DOHH2 (cell line): Measurements from ENCODE around the gene AGRN.

Experiments used
- H3F3A ChIP-seq: fragments of 200-600 bp; sonication (generic), shearing (Covaris generic); 2 replicates; pipeline ENCODE4 v1.6.0; 2016; ENCODE audit warnings: antibody characterized with exemption, mild to moderate bottlenecking; ENCODE audit not compliant: control insufficient read depth, insufficient read depth
- H3K27ac ChIP-seq: fragments of 200-600 bp; sonication (generic); 2 replicates; pipeline ENCODE4 v1.5.1; 2014; ENCODE audit warnings: low read depth, mild to moderate bottlenecking, low read length, moderate library complexity
- H3K27me3 ChIP-seq: fragments of 200-600 bp; sonication (generic); 2 replicates; pipeline ENCODE4 v1.6.1; 2014; ENCODE audit warnings: mild to moderate bottlenecking, low read length, mixed read lengths; ENCODE audit not compliant: control insufficient read depth
- H3K36me3 ChIP-seq: fragments of 200-600 bp; sonication (generic); 2 replicates; pipeline ENCODE4 v1.6.1; 2014; ENCODE audit warnings: mild to moderate bottlenecking, low read length, moderate library complexity, mixed read lengths; ENCODE audit not compliant: control insufficient read depth
- H3K4me1 ChIP-seq: fragments of 200-600 bp; sonication (generic); 2 replicates; pipeline ENCODE4 v1.6.1; 2014; ENCODE audit warnings: mild to moderate bottlenecking, low read length, mixed read lengths; ENCODE audit not compliant: control insufficient read depth
- H3K4me2 ChIP-seq: fragments of 200-600 bp; sonication (generic); 2 replicates; pipeline ENCODE4 v1.6.0; 2014; ENCODE audit warnings: mild to moderate bottlenecking, low read length, moderate library complexity
- H3K4me3 ChIP-seq: fragments of 200-600 bp; sonication (generic); 2 replicates; pipeline ENCODE4 v1.5.1; 2014; ENCODE audit warnings: mild to moderate bottlenecking, low read length, mixed read lengths
- H3K79me2 ChIP-seq: fragments of 200-600 bp; sonication (generic); 2 replicates; pipeline ENCODE4 v1.6.1; 2014; ENCODE audit warnings: mild to moderate bottlenecking, low read length, mixed read lengths; ENCODE audit not compliant: control insufficient read depth
- H3K9me2 ChIP-seq: fragments of 200-600 bp; sonication (generic); replicated peaks from 2 replicates; pipeline ENCODE4 v1.6.1; 2014; ENCODE audit warnings: mild to moderate bottlenecking, low read length, mixed read lengths; ENCODE audit not compliant: control insufficient read depth
- H3K9me3 ChIP-seq: fragments of 200-600 bp; sonication (generic); 2 replicates; pipeline ENCODE4 v1.6.1; 2014; ENCODE audit warnings: antibody characterized with exemption, low read length, mixed read lengths; ENCODE audit not compliant: control insufficient read depth, insufficient read depth
- H4K20me1 ChIP-seq: fragments of 200-600 bp; sonication (generic); 2 replicates; pipeline ENCODE4 v1.6.0; 2014; ENCODE audit warnings: low read depth, mild to moderate bottlenecking, antibody characterized with exemption, low read length, moderate library complexity; ENCODE audit not compliant: control insufficient read depth, insufficient read depth
- EZH2phosphoT487 ChIP-seq: fragments of 200-600 bp; sonication (generic); IDR thresholded peaks from 2 replicates; pipeline ENCODE4 v1.6.1; 2017; ENCODE audit warnings: borderline replicate concordance, mild to moderate bottlenecking, antibody characterized with exemption, low read length, moderate library complexity, mixed read lengths
- TF ChIP-seq, protein P1 (sequence below): fragments of 200-600 bp; sonication (generic); IDR thresholded peaks from one replicate; pipeline ENCODE4 v1.5.1; 2014; ENCODE audit warnings: antibody characterized with exemption, mild to moderate bottlenecking, low read depth, low read length; ENCODE audit not compliant: poor library complexity, severe bottlenecking

The AGRN gene

DNA sequence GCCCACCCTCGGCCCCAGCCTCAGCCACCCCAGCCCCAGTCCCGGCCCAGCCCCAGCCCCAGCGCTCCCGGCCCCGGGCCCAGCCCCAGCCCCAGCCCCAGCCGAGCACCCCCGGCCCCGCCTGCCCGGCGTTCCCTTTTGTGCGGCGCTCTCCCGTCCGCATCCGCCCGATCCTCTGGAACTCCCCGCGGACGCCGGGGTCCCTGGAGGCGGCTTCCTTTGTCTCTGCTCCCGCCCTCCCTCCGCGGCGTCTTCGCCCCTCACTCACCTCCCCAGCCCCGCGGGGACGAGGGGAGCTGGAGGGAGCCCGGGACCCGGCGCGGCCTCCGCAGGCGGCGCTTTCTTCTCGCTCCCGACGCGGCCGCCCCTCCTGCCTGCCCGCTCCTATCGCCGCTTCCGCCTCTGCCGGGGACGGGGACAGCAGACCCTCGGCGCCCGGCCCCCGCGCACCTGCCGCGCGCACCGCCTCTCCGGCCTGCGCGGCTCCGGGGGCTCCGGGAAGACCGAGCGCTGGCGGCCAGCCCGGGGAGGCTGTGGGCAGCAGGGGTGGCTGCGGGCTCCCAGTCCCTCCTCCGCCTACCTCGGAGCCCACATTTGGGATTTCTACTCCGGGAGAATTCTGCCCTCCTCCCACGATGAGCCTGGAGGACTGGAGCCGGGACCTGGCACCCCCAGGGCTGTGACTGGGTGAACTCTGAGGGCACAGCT, 14.0 kb downstream of the AGRN start:
- Histone ChIP-seq H3K27ac (no peak overlapping the region), H3K79me2 (no peaks in the 10 kb centered on the region), H3K4me3 (peak overlapping the region; percentile 42), H3K27me3 (peaks cover 54% of the 10 kb centered on the region), H3K4me1 (peaks cover 25% of the 10 kb centered on the region), H3K36me3 (no peaks in the 10 kb centered on the region), H3K4me2 (peak overlapping the region; percentile 66), H4K20me1 (no peaks in the 10 kb centered on the region; the same call in none of the 2 replicates), H3K9me2 (no peaks in the 10 kb centered on the region), H3F3A (no peaks in the 10 kb centered on the region), H3K9me3 (no peaks in the 10 kb centered on the region)
- peak; percentile 74; the same call in 1 of the 2 replicates for TF ChIP-seq EZH2phosphoT487
- TF ChIP-seq, protein P1, sequence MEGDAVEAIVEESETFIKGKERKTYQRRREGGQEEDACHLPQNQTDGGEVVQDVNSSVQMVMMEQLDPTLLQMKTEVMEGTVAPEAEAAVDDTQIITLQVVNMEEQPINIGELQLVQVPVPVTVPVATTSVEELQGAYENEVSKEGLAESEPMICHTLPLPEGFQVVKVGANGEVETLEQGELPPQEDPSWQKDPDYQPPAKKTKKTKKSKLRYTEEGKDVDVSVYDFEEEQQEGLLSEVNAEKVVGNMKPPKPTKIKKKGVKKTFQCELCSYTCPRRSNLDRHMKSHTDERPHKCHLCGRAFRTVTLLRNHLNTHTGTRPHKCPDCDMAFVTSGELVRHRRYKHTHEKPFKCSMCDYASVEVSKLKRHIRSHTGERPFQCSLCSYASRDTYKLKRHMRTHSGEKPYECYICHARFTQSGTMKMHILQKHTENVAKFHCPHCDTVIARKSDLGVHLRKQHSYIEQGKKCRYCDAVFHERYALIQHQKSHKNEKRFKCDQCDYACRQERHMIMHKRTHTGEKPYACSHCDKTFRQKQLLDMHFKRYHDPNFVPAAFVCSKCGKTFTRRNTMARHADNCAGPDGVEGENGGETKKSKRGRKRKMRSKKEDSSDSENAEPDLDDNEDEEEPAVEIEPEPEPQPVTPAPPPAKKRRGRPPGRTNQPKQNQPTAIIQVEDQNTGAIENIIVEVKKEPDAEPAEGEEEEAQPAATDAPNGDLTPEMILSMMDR: no peak

DNA sequence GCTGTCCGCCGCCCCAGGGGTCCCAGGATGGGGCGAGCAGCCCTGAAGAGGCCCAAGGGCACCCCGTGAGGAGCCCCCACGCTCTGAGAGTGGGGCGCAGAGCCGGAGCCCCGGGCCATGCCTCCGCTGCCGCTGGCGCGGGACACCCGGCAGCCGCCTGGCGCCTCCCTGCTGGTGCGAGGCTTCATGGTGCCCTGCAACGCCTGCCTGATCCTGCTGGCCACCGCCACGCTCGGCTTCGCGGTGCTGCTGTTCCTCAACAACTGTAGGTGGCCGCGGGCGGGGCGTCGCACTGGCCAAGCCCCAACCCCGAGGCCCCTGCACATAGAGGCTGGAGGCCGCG, 14.5 kb downstream of the AGRN start:
- Histone ChIP-seq H3K4me2 (peak overlapping the region; percentile 66; the same call in 1 of the 2 replicates), H3K9me3 (no peaks in the 10 kb centered on the region), H3K9me2 (no peaks in the 10 kb centered on the region), H3K4me3 (no peak overlapping the region), H3K4me1 (peaks cover 30% of the 10 kb centered on the region), H3K36me3 (no peaks in the 10 kb centered on the region), H3K27me3 (peaks cover 59% of the 10 kb centered on the region), H4K20me1 (no peaks in the 10 kb centered on the region; the same call in none of the 2 replicates), H3K79me2 (no peaks in the 10 kb centered on the region), H3K27ac (no peak overlapping the region), H3F3A (no peaks in the 10 kb centered on the region)
- TF ChIP-seq, protein P1: no peak
- TF ChIP-seq EZH2phosphoT487: no peak

DNA sequence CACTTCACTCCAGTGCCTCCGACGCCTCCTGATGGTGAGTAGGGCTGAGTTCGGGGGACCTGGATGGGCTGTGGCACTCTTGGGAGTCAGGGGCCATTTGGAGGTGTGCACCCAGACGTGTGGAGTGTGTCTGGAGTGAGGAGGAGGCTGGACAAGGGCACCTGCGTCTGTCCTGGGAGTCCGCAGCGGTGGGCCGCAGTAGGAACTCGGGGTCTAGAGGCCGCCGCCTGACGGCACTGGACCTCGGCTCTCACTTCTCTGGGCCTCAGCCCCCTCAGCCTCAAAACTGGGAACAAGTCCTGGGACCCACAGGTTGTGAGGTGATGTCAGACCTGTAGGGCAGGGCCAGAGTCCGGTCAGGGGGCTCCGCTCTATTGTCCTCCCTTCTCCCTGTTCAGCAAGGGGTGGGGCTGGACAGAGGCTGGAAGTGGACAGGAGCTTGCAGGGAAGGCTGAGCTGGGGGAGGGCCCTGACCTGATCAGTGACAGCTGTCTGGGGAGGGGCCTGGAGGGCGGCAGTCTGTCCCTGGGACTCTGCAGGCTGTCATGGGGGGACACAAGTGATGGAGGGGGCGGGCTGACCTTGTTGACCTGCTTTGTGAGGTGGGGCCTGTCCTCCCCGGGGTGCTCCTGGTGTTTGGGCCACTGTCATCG, 15.5 kb downstream of the AGRN start:
- H3K4me3 ChIP-seq: no peak overlapping the region
- no peaks in the 10 kb centered on the region for H3K36me3 ChIP-seq
- no peaks in the 10 kb centered on the region; the same call in none of the 2 replicates for H4K20me1 ChIP-seq
- peaks cover 41% of the 10 kb centered on the region for H3K4me1 ChIP-seq
- TF ChIP-seq, protein P1: no peak
- TF ChIP-seq EZH2phosphoT487: no peak
- no peak overlapping the region for H3K4me2 ChIP-seq
- no peak overlapping the region for H3K27ac ChIP-seq
- peaks cover 69% of the 10 kb centered on the region for H3K27me3 ChIP-seq
- H3K79me2 ChIP-seq: no peaks in the 10 kb centered on the region
- no peaks in the 10 kb centered on the region for H3K9me3 ChIP-seq
- no peaks in the 10 kb centered on the region for H3K9me2 ChIP-seq
- H3F3A ChIP-seq: no peaks in the 10 kb centered on the region
